ENCODE data around the gene UCP2. TPM values are rescaled to one million over a fixed set of nuclear protein-coding genes. Genes with fewer than 3 reads are reported as not detected.

The UCP2 gene
- total RNA-seq, 1 donor from 2014 or later, result 51.3 TPM

- DNase-seq (ENCODE audit: extremely low spot score in 2 of 2), result no peak
- H3K27ac ChIP-seq, result no peak overlapping the region
- no peak overlapping the region for H3K4me3 ChIP-seq
- no peaks in the 10 kb centered on the region for H3K4me1 ChIP-seq
- no peaks in the 10 kb centered on the region for H3K9me3 ChIP-seq
- H3K36me3 ChIP-seq, result peaks cover 0 to 6% of the 10 kb centered on the region in 2 donors
- intact Hi-C loops (cut with DNase I), result no loop called here
- TF ChIP-seq POLR2AphosphoS5 (IDR thresholded peaks at IDR 0.05; ENCODE audit: insufficient read depth in 1 of 2, low read depth in 1 of 2) (no peak), CTCF (IDR thresholded peaks at IDR 0.05) (no peak), POLR2A (IDR thresholded peaks at IDR 0.05) (no peak)
- H3K27me3 ChIP-seq, result no peaks in the 10 kb centered on the region
Measured at GRCh38 chr11:74007691-74008372, 25.2 kb upstream of the UCP2 start.

- intact Hi-C loops (cut with DNase I), result no loop called here
- no peaks in the 10 kb centered on the region for H3K9me3 ChIP-seq
Measured at GRCh38 chr11:74006743-74007304, 24.2 kb upstream of the UCP2 start.

GRCh38 chr11:74005721-74006517 is 23.3 kb upstream of the UCP2 start:
- Histone ChIP-seq H3K27me3 (no peaks in the 10 kb centered on the region), H3K9me3 (no peaks in the 10 kb centered on the region), H3K4me1 (no peaks in the 10 kb centered on the region), H3K27ac (no peak overlapping the region), H3K4me3 (no peak overlapping the region), H3K36me3 (peaks cover 0 to 6% of the 10 kb centered on the region in 2 donors)
- intact Hi-C loops (cut with DNase I), result no loop called here
- TF ChIP-seq CTCF (IDR thresholded peaks at IDR 0.05) (no peak), POLR2A (IDR thresholded peaks at IDR 0.05) (no peak), POLR2AphosphoS5 (IDR thresholded peaks at IDR 0.05; ENCODE audit: insufficient read depth in 1 of 2, low read depth in 1 of 2) (no peak)
- no peak for DNase-seq (ENCODE audit: extremely low spot score in 2 of 2)

More at GRCh38 chr11:74006743-74007304, 24.2 kb upstream of the UCP2 start:
- H3K4me1 ChIP-seq, result no peaks in the 10 kb centered on the region
- no peak overlapping the region for H3K4me3 ChIP-seq
- TF ChIP-seq POLR2A (IDR thresholded peaks at IDR 0.05) (no peak), POLR2AphosphoS5 (IDR thresholded peaks at IDR 0.05; ENCODE audit: insufficient read depth in 1 of 2, low read depth in 1 of 2) (no peak), CTCF (IDR thresholded peaks at IDR 0.05) (no peak)
- no peak for DNase-seq (ENCODE audit: extremely low spot score in 2 of 2)
- peaks cover 0 to 6% of the 10 kb centered on the region in 2 donors for H3K36me3 ChIP-seq
- no peak overlapping the region for H3K27ac ChIP-seq
- no peaks in the 10 kb centered on the region for H3K27me3 ChIP-seq

GRCh38 chr11:74004759-74005615 is 22.3 kb upstream of the UCP2 start:
- intact Hi-C loops (cut with DNase I), result no loop called here
- DNase-seq (ENCODE audit: extremely low spot score in 2 of 2), result no peak
- H3K27ac ChIP-seq, result no peak overlapping the region

More at GRCh38 chr11:74004759-74005615, 22.3 kb upstream of the UCP2 start:
- Histone ChIP-seq H3K4me3 (no peak overlapping the region), H3K9me3 (no peaks in the 10 kb centered on the region), H3K27me3 (no peaks in the 10 kb centered on the region), H3K4me1 (no peaks in the 10 kb centered on the region), H3K36me3 (peaks cover 0 to 6% of the 10 kb centered on the region in 2 donors)
- no peak for TF ChIP-seq POLR2AphosphoS5 (IDR thresholded peaks at IDR 0.05; ENCODE audit: insufficient read depth in 1 of 2, low read depth in 1 of 2)
- no peak for TF ChIP-seq CTCF (IDR thresholded peaks at IDR 0.05)
- TF ChIP-seq POLR2A (IDR thresholded peaks at IDR 0.05), result no peak
